ENCODE measurements around the gene INSR. TPM values are rescaled to one million over a fixed set of nuclear protein-coding genes. Genes with fewer than 3 reads are reported as not detected.
"Not testable (repeated sequence)": the region's sequence is repeated elsewhere in the genome, so short reads cannot be mapped to it uniquely, and the experiment has no call there.

The INSR gene
- polyA plus RNA-seq, 2 of the 4 experiments (the other 2 are of a cell fraction): 1.8 to 3.3 TPM

- H3K4me3 ChIP-seq; H3K4me2 ChIP-seq; H3K4me1 ChIP-seq; DNase-seq (ENCODE audit: low read depth in 1 of 2, low spot score in 1 of 2); ATAC-seq; H3K9me3 ChIP-seq; FAIRE-seq; H3K27ac ChIP-seq; POLR2A ChIA-PET: not testable (repeated sequence)
- CTCF ChIA-PET: interaction anchor here (0.6 to 1.1 kb wide), 3 partner anchors 60 to 76 kb away, joined by 3 to 5 read pairs (median 4); no protein-coding TSS in a partner anchor
- 64% methylated on average over 3 of the region's 3 CpGs for WGBS (ENCODE audit: missing lambda C conversion rate)
These were observed 85.2 kb downstream of the INSR start for GRCh38 chr19:7209036-7209435.

- 90% methylated on average over 12 of the region's 12 CpGs for WGBS (ENCODE audit: missing lambda C conversion rate)
- no peak for TF ChIP-seq HOXA7 (CRISPR knock-in tag; IDR thresholded peaks at IDR 0.05)
- TF ChIP-seq ELK1 (IDR thresholded peaks at IDR 0.05; ENCODE audit: low read depth, low read length): no peak
- no peak for TF ChIP-seq REST (IDR thresholded peaks at IDR 0.05)
- TF ChIP-seq USF2 (IDR thresholded peaks at IDR 0.05): no peak
- no peak for TF ChIP-seq EHMT2 (IDR thresholded peaks at IDR 0.05; ENCODE audit: low read depth)
- no peak for TF ChIP-seq TP53 (CRISPR knock-in tag; IDR thresholded peaks at IDR 0.05)
- TF ChIP-seq CEBPB (IDR thresholded peaks at IDR 0.05): no peak
- no peak for TF ChIP-seq BHLHE40 (IDR thresholded peaks at IDR 0.05; ENCODE audit: low read depth, low read length)
- TF ChIP-seq ZC3H11A (IDR thresholded peaks at IDR 0.05): no peak
- FAIRE-seq: no peak
- H3K4me3 ChIP-seq: no peak overlapping the region
- ATAC-seq: no peak
- no peak overlapping the region for H3K4me2 ChIP-seq
- H3K4me1 ChIP-seq: peaks cover 24% of the 10 kb centered on the region
- ChIA-PET POLR2A (no interaction called here), CTCF (no interaction called here)
- H3K9me3 ChIP-seq: no peaks in the 10 kb centered on the region
- no peak overlapping the region for H3K27ac ChIP-seq
- no peak for DNase-seq (ENCODE audit: low read depth in 1 of 2, low spot score in 1 of 2)
These were observed 90.9 kb downstream of the INSR start for GRCh38 chr19:7203332-7203731.

- no peaks in the 10 kb centered on the region for H3K9me3 ChIP-seq
- TF ChIP-seq ZSCAN20 (CRISPR knock-in tag; IDR thresholded peaks at IDR 0.05): no peak
- TF ChIP-seq ZC3H11A (IDR thresholded peaks at IDR 0.05): no peak
- ChIA-PET POLR2A (no interaction called here), CTCF (no interaction called here)
- DNase-seq (ENCODE audit: low read depth in 1 of 2, low spot score in 1 of 2) (no peak), ATAC-seq (no peak), FAIRE-seq (no peak)
- 70% methylated on average over 2 of the region's 2 CpGs for WGBS (ENCODE audit: missing lambda C conversion rate)
- H3K4me1 ChIP-seq: peaks cover 24% of the 10 kb centered on the region
- no peak overlapping the region for H3K27ac ChIP-seq
- no peak overlapping the region for H3K4me3 ChIP-seq
- no peak overlapping the region for H3K4me2 ChIP-seq
These were observed 91.3 kb downstream of the INSR start for GRCh38 chr19:7202888-7203287.

- CTCF ChIA-PET: interaction anchor here (1.9 kb wide), 1 partner anchor 51 kb away, joined by 5 read pairs; no protein-coding TSS in a partner anchor
- Histone ChIP-seq H3K4me1 (peaks cover 27% of the 10 kb centered on the region), H3K27ac (peak overlapping the region; percentile 67 to 68; a peak in 1 of 6 replicates), H3K4me3 (no peak overlapping the region), H3K4me2 (no peak overlapping the region; the same call in 2 of the 3 replicates), H3K9me3 (no peaks in the 10 kb centered on the region)
- TF ChIP-seq HEYL (CRISPR knock-in tag; IDR thresholded peaks at IDR 0.05) (no peak), USF2 (IDR thresholded peaks at IDR 0.05) (no peak), MAFK (IDR thresholded peaks at IDR 0.05; ENCODE audit: partially characterized antibody) (no peak), FOSB (CRISPR knock-in tag; IDR thresholded peaks at IDR 0.05) (no peak), BHLHE40 (IDR thresholded peaks at IDR 0.05; ENCODE audit: low read depth, low read length) (no peak), ZNF302 (CRISPR knock-in tag; IDR thresholded peaks at IDR 0.05) (no peak), HES2 (IDR thresholded peaks at IDR 0.05) (no peak), NFE2L2 (conservative IDR thresholded peaks at IDR 0.05; ENCODE audit: low read length) (no peak), NR3C1 (IDR thresholded peaks at IDR 0.05) (no peak), RFX5 (IDR thresholded peaks at IDR 0.05) (no peak), HOXA7 (CRISPR knock-in tag; IDR thresholded peaks at IDR 0.05) (no peak)
- no peak for FAIRE-seq
- ATAC-seq: no peak
- POLR2A ChIA-PET: interaction anchor here (0.6 kb wide), 1 partner anchor 65 kb away, joined by 10 read pairs; no protein-coding TSS in a partner anchor
- 85% methylated on average over 4 of the region's 4 CpGs for WGBS (ENCODE audit: missing lambda C conversion rate)
- DNase-seq (ENCODE audit: low read depth in 1 of 2, low spot score in 1 of 2): no peak
These were observed 93.5 kb downstream of the INSR start for GRCh38 chr19:7200736-7201135.

Data from A549 (cell line).